Omental fat pad (tissue), 4 donors: ENCODE results near the gene HOXD8. TPM values are rescaled to one million over a fixed set of nuclear protein-coding genes. Genes with fewer than 3 reads are reported as not detected.

Source experiments
- ATAC-seq: fragments of 150-250 bp; one replicate; pipeline ENCODE4 v1.9.1; 2016; ENCODE audit warnings: mild to moderate bottlenecking, moderate library complexity; ENCODE audit not compliant: low FRiP score
- DNase-seq: peaks from one replicate; pipeline ENCODE4 v3.0.0-alpha.2; 2019; ENCODE audit warnings: low spot score
- total RNA-seq, 4 donors: library from RNA; depleted of rRNA; stranded (reverse); fragments of >200 nt; gene quantifications; one replicate each; pipeline ENCODE4 v1.1.0, GENCODE V29; 2016
- TF ChIP-seq, protein P1 (sequence below), 3 donors: fragments of 450-650 bp; IDR thresholded peaks; one replicate each; pipeline ENCODE4 v1.5.1; 2016 to 2017; ENCODE audit warnings: antibody characterized with exemption in 3 of 3, mild to moderate bottlenecking in 3 of 3, moderate library complexity in 2 of 3

The HOXD8 gene
- total RNA-seq, 4 donors from 2014 or later: 3.7 to 24.6 (median 7.6) TPM

GRCh38 chr2:176156301-176156806 is 26.8 kb downstream of the HOXD8 start:
- ATAC-seq: no peak
- TF ChIP-seq, protein P1, sequence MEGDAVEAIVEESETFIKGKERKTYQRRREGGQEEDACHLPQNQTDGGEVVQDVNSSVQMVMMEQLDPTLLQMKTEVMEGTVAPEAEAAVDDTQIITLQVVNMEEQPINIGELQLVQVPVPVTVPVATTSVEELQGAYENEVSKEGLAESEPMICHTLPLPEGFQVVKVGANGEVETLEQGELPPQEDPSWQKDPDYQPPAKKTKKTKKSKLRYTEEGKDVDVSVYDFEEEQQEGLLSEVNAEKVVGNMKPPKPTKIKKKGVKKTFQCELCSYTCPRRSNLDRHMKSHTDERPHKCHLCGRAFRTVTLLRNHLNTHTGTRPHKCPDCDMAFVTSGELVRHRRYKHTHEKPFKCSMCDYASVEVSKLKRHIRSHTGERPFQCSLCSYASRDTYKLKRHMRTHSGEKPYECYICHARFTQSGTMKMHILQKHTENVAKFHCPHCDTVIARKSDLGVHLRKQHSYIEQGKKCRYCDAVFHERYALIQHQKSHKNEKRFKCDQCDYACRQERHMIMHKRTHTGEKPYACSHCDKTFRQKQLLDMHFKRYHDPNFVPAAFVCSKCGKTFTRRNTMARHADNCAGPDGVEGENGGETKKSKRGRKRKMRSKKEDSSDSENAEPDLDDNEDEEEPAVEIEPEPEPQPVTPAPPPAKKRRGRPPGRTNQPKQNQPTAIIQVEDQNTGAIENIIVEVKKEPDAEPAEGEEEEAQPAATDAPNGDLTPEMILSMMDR (IDR thresholded peaks at IDR 0.05): no peak
- DNase-seq: no peak

GRCh38 chr2:176156807-176157498 is 27.4 kb downstream of the HOXD8 start, which contains the start of gene HOXD3:
HOXD3 (plus strand) TSS chr2:176157307; CDS start chr2:176169115, 11,808 bp downstream.
- TF ChIP-seq, protein P1 (IDR thresholded peaks at IDR 0.05): no peak
- DNase-seq: no peak

DNA sequence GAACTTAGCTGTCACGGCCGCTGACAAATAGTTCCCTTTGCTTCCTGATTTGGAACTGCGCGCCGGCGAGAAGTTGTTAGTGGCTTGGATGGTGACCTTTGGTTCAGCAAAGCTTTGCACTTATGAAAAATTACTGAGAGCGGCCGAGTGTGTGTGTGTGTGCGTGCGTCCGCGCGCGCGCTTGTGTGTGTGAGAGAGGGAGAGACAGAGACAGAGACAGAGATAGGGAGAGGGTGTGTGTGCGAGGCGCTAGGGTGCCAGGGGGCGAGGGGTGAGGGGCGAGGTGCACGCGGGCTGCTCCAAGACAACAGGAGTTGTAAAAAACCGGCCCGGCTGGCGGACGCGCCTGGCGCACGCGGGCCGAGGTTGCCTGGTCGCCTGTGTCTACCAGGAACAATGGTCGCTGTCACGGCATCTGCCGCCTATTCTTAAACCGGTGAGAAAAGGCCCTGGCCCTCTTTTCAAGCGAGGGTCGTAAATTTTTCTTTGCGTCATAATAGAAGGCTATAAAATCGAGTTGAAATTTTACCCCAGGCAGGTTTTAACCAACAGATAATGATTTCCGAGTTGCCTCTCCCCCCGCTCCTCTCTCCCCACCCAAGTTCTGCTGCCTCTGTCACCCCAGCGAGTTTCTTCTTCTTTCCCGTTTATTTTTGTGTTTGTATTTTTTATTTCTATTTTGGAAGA is 28.1 kb downstream of the HOXD8 start:
- no peak for DNase-seq
- ATAC-seq: no peak
- TF ChIP-seq, protein P1 (IDR thresholded peaks at IDR 0.05): no peak

More at GRCh38 chr2:176156807-176157498, 27.4 kb downstream of the HOXD8 start, which contains the start of gene HOXD3:
- ATAC-seq: no peak

GRCh38 chr2:176158186-176158591 is 28.7 kb downstream of the HOXD8 start:
- TF ChIP-seq, protein P1 (IDR thresholded peaks at IDR 0.05): no peak
- DNase-seq (no peak), ATAC-seq (no peak)

GRCh38 chr2:176158855-176159662 is 29.6 kb downstream of the HOXD8 start:
- ATAC-seq (no peak), DNase-seq (no peak)
- TF ChIP-seq, protein P1 (IDR thresholded peaks at IDR 0.05): no peak

- TF ChIP-seq, protein P1 (IDR thresholded peaks at IDR 0.05): no peak
- DNase-seq (no peak), ATAC-seq (no peak)
Observed at GRCh38 chr2:176159663-176160250, 30.3 kb downstream of the HOXD8 start.
